H9 (cell line): ENCODE results near the gene C13orf46. TPM values are rescaled to one million over a fixed set of nuclear protein-coding genes. Genes with fewer than 3 reads are reported as not detected.

Experiments used
- DNase-seq: peaks from one replicate; pipeline ENCODE4 v3.0.0-alpha.2; 2017
- H2AFZ ChIP-seq: one replicate; pipeline ENCODE4 v1.6.1; 2013; ENCODE audit warnings: mild to moderate bottlenecking, low read length, control low read depth, moderate library complexity
- H2AK5ac ChIP-seq: 2 replicates; pipeline ENCODE4 v1.6.1; 2013; ENCODE audit warnings: low read length, control low read depth, mixed read lengths; ENCODE audit not compliant: insufficient read length
- H2BK120ac ChIP-seq: one replicate; pipeline ENCODE4 v1.6.1; 2013; ENCODE audit warnings: low read depth, mild to moderate bottlenecking, low read length, control low read depth, inconsistent platforms; ENCODE audit not compliant: poor library complexity, severe bottlenecking
- H2BK12ac ChIP-seq: 2 replicates; pipeline ENCODE4 v1.6.1; 2013; ENCODE audit warnings: low read length, control low read depth, mixed read lengths, low read depth; ENCODE audit not compliant: insufficient read length
- H2BK15ac ChIP-seq: 2 replicates; pipeline ENCODE4 v1.6.1; 2013; ENCODE audit warnings: low read depth, low read length, control low read depth
- H2BK20ac ChIP-seq: one replicate; pipeline ENCODE4 v1.6.1; 2013; ENCODE audit warnings: low read depth, mild to moderate bottlenecking, low read length, control low read depth, inconsistent platforms; ENCODE audit not compliant: poor library complexity, severe bottlenecking
- H2BK5ac ChIP-seq: 2 replicates; pipeline ENCODE4 v1.6.1; 2013; ENCODE audit warnings: low read length, control low read depth, mixed read lengths; ENCODE audit not compliant: insufficient read length
- H3K14ac ChIP-seq: 2 replicates; pipeline ENCODE4 v1.6.1; 2013; ENCODE audit warnings: low read length, control low read depth; ENCODE audit not compliant: insufficient read depth
- H3K18ac ChIP-seq: 2 replicates; pipeline ENCODE4 v1.6.1; 2013; ENCODE audit warnings: low read depth, mild to moderate bottlenecking, mixed read lengths, low read length, control low read depth; ENCODE audit not compliant: insufficient read length
- H3K23ac ChIP-seq: 2 replicates; pipeline ENCODE4 v1.6.1; 2013; ENCODE audit warnings: low read length, control low read depth, mixed read lengths, low read depth; ENCODE audit not compliant: insufficient read length
- H3K23me2 ChIP-seq: 2 replicates; pipeline ENCODE4 v1.6.1; 2013; ENCODE audit warnings: low read depth, mild to moderate bottlenecking, mixed read lengths, low read length, control low read depth; ENCODE audit not compliant: insufficient read length, poor library complexity, severe bottlenecking
- H3K27ac ChIP-seq: 2 replicates; pipeline ENCODE4 v1.5.1; 2013; ENCODE audit warnings: low read length, control low read depth, mixed read lengths, low read depth; ENCODE audit not compliant: insufficient read length
- H3K27me3 ChIP-seq: 2 replicates; pipeline ENCODE4 v1.6.1; 2013; ENCODE audit warnings: low read length, control low read depth, inconsistent platforms; ENCODE audit not compliant: insufficient read depth
- H3K4ac ChIP-seq: 2 replicates; pipeline ENCODE4 v1.6.1; 2013; ENCODE audit warnings: low read depth, mild to moderate bottlenecking, control low read depth, inconsistent platforms, low read length, moderate library complexity
- H3K4me1 ChIP-seq: 2 replicates; pipeline ENCODE4 v1.6.1; 2013; ENCODE audit warnings: low read length, control low read depth, inconsistent platforms; ENCODE audit not compliant: insufficient read depth
- H3K4me2 ChIP-seq: 2 replicates; pipeline ENCODE4 v1.6.1; 2013; ENCODE audit warnings: low read length, control low read depth, mixed read lengths; ENCODE audit not compliant: insufficient read length, insufficient read depth
- H3K56ac ChIP-seq: 2 replicates; pipeline ENCODE4 v1.6.1; 2013; ENCODE audit warnings: low read depth, mild to moderate bottlenecking, mixed read lengths, low read length, control low read depth; ENCODE audit not compliant: insufficient read length
- H3K79me1 ChIP-seq: 2 replicates; pipeline ENCODE4 v1.6.1; 2013; ENCODE audit warnings: low read depth, mild to moderate bottlenecking, moderate library complexity, low read length, control low read depth, inconsistent platforms; ENCODE audit not compliant: insufficient read depth, poor library complexity, severe bottlenecking
- H3K79me2 ChIP-seq: 2 replicates; pipeline ENCODE4 v1.6.1; 2013; ENCODE audit warnings: low read length, control low read depth, inconsistent platforms; ENCODE audit not compliant: insufficient read depth
- H3K9ac ChIP-seq: 2 replicates; pipeline ENCODE4 v1.6.1; 2013; ENCODE audit warnings: low read length, control low read depth, mixed read lengths; ENCODE audit not compliant: insufficient read length; ENCODE audit errors: extremely low read depth
- H3K9me3 ChIP-seq: one replicate; pipeline ENCODE4 v1.6.1; 2013; ENCODE audit warnings: low read depth, low read length, inconsistent platforms; ENCODE audit not compliant: control insufficient read depth
- H3T11ph ChIP-seq: one replicate; pipeline ENCODE4 v1.6.1; 2013; ENCODE audit warnings: mild to moderate bottlenecking, low read length, control low read depth, inconsistent platforms
- H4K20me1 ChIP-seq: one replicate; pipeline ENCODE4 v1.6.1; 2013; ENCODE audit not compliant: control insufficient read depth, insufficient read length, insufficient read depth
- H4K5ac ChIP-seq: 2 replicates; pipeline ENCODE4 v1.6.1; 2013; ENCODE audit warnings: low read depth, mild to moderate bottlenecking, mixed read lengths, low read length, control low read depth; ENCODE audit not compliant: insufficient read length
- H4K8ac ChIP-seq: replicated peaks from 2 replicates; pipeline ENCODE4 v1.6.1; 2013; ENCODE audit warnings: low read length, control low read depth, mixed read lengths, low read depth; ENCODE audit not compliant: insufficient read length
- H4K91ac ChIP-seq: 2 replicates; pipeline ENCODE4 v1.6.1; 2013; ENCODE audit warnings: low read depth, mild to moderate bottlenecking, moderate library complexity, mixed read lengths, low read length, control low read depth; ENCODE audit not compliant: insufficient read length
- H3K27ac Mint-ChIP-seq, 3 experiments: 2 replicates in 2 of 3; 3 replicates in 1 of 3; pipeline ENCODE4 v1.8.0; 2020 to 2021; ENCODE audit warnings: mixed read lengths in 3 of 3, mild to moderate bottlenecking in 1 of 3, moderate library complexity in 1 of 3
- H3K27me3 Mint-ChIP-seq: 2 replicates; pipeline ENCODE4 v1.8.0; 2021; ENCODE audit warnings: low read depth, mild to moderate bottlenecking, moderate library complexity, mixed read lengths
- H3K36me3 Mint-ChIP-seq, 3 experiments: 2 replicates in 2 of 3; 3 replicates in 1 of 3; pipeline ENCODE4 v1.8.0; 2020 to 2021; ENCODE audit warnings: low read depth in 3 of 3, mixed read lengths in 3 of 3; ENCODE audit not compliant: insufficient read depth in 1 of 3
- H3K4me1 Mint-ChIP-seq, 2 experiments: 2 replicates each; pipeline ENCODE4 v1.8.0; 2020; ENCODE audit warnings: mixed read lengths in 2 of 2
- H3K4me3 Mint-ChIP-seq, 2 experiments: 2 replicates in 1 of 2; 3 replicates in 1 of 2; pipeline ENCODE4 v1.8.0; 2020 to 2021; ENCODE audit warnings: mild to moderate bottlenecking in 2 of 2, mixed read lengths in 2 of 2, moderate library complexity in 1 of 2
- H3K9me3 Mint-ChIP-seq, 2 experiments: 2 replicates in 1 of 2; 3 replicates in 1 of 2; pipeline ENCODE4 v1.8.0; 2020; ENCODE audit warnings: mild to moderate bottlenecking in 2 of 2, mixed read lengths in 2 of 2, moderate library complexity in 1 of 2
- CTCF ChIP-seq: fragments of 200-600 bp; sonication (generic); conservative IDR thresholded peaks from 3 replicates; pipeline ENCODE4 v1.8.0; 2021; ENCODE audit warnings: antibody characterized with exemption, mild to moderate bottlenecking
- whole genome bisulfite sequencing: extraction: QIAGEN DNeasy Blood & Tissue Kit; methylation state at CpG from one replicate; pipeline ENCODE4 v1.1.7; 2013; ENCODE audit warnings: missing lambda C conversion rate, low lambda C conversion rate, mixed read lengths; ENCODE audit not compliant: insufficient read length; ENCODE audit errors: extremely low coverage; 5-methylcytosine and 5-hydroxymethylcytosine counted together
- total RNA-seq: library from RNA; stranded (reverse); gene quantifications from 2 replicates; pipeline ENCODE4 v1.2.1, GENCODE V29; 2021

C13orf46 gene
- total RNA-seq, 1 experiment from 2014 or later, result 0.55 TPM

GRCh38 chr13:114012921-114013320 lies 39.0 kb upstream of the C13orf46 start:
- H3K27ac Mint-ChIP-seq, result no peak overlapping the region
- TF ChIP-seq CTCF, result no peak

More at GRCh38 chr13:114012921-114013320, 39.0 kb upstream of the C13orf46 start:
- H3K18ac ChIP-seq, result no peak overlapping the region
- no peak overlapping the region for H3K56ac ChIP-seq
- H3K23me2 ChIP-seq, result no peaks in the 10 kb centered on the region
- H3T11ph ChIP-seq, result no peak overlapping the region
- H2BK5ac ChIP-seq, result no peak overlapping the region
- Mint-ChIP-seq H3K4me3 (no peak overlapping the region), H3K4me1 (no peaks in the 10 kb centered on the region; a peak in 1 of 4 replicates), H3K36me3 (peaks cover 10 to 11% (median 10%) of the 10 kb centered on the region in 3 experiments), H3K9me3 (no peaks in the 10 kb centered on the region), H3K27me3 (no peaks in the 10 kb centered on the region)
- no peaks in the 10 kb centered on the region for H3K79me1 ChIP-seq
- H2AK5ac ChIP-seq, result no peak overlapping the region
- no peak overlapping the region for H3K4me2 ChIP-seq
- H3K4ac ChIP-seq, result no peak overlapping the region
- no peak overlapping the region for H3K27ac ChIP-seq
- no peak overlapping the region for H2BK15ac ChIP-seq
- no peaks in the 10 kb centered on the region for H4K20me1 ChIP-seq
- H3K9me3 ChIP-seq, result no peaks in the 10 kb centered on the region
- no peak overlapping the region for H2AFZ ChIP-seq
- no peak overlapping the region for H2BK20ac ChIP-seq
- 100% methylated on average over 1 of the region's 21 CpGs for WGBS
- no peak overlapping the region for H4K91ac ChIP-seq
- no peak overlapping the region for H4K5ac ChIP-seq
- H3K4me1 ChIP-seq, result no peaks in the 10 kb centered on the region
- no peaks in the 10 kb centered on the region for H3K27me3 ChIP-seq
- H2BK120ac ChIP-seq, result no peak overlapping the region
- no peak for DNase-seq
- no peaks in the 10 kb centered on the region for H3K79me2 ChIP-seq
- H3K9ac ChIP-seq, result no peak overlapping the region
- no peak overlapping the region for H2BK12ac ChIP-seq
- H3K14ac ChIP-seq, result no peak overlapping the region; the same call in 1 of the 2 replicates
- no peak overlapping the region for H4K8ac ChIP-seq
- H3K23ac ChIP-seq, result no peak overlapping the region
